WERI-Rb-1 (cell line): ENCODE measurements around the gene RSPO3.
"Not testable (repeated sequence)": the region's sequence is repeated elsewhere in the genome, so short reads cannot be mapped to it uniquely, and the experiment has no call there.

ENCODE experiments used
- DNase-seq: peaks from one replicate; pipeline ENCODE4 v3.0.0-alpha.2; 2020
- H3K27ac ChIP-seq: fragments of 250-450 bp; sonication (Bioruptor Pico); 2 replicates; pipeline ENCODE4 v1.5.1; 2020; ENCODE audit warnings: mild to moderate bottlenecking, moderate library complexity
- H3K27me3 ChIP-seq: fragments of 250-450 bp; sonication (Bioruptor Pico); 2 replicates; pipeline ENCODE4 v1.5.1; 2021; ENCODE audit warnings: mild to moderate bottlenecking, low read depth, moderate library complexity; ENCODE audit not compliant: insufficient read depth, severe bottlenecking
- H3K36me3 ChIP-seq: fragments of 250-450 bp; sonication (Bioruptor Pico); 2 replicates; pipeline ENCODE4 v1.5.1; 2020; ENCODE audit warnings: mild to moderate bottlenecking, moderate library complexity
- H3K4me3 ChIP-seq: 2 replicates; pipeline ENCODE4 v1.5.1; 2011; ENCODE audit warnings: low read depth, mild to moderate bottlenecking, control low read depth, low read length
- H3K9me3 ChIP-seq: fragments of 250-450 bp; sonication (Bioruptor Pico); 2 replicates; pipeline ENCODE4 v1.5.1; 2021; ENCODE audit warnings: mild to moderate bottlenecking, moderate library complexity; ENCODE audit not compliant: severe bottlenecking
- TF ChIP-seq, protein P1 (sequence below): IDR thresholded peaks from 2 replicates; pipeline ENCODE4 v1.5.1; 2011; ENCODE audit warnings: low read depth, mild to moderate bottlenecking, control low read depth, inconsistent platforms, low read length

RSPO3 gene

DNA sequence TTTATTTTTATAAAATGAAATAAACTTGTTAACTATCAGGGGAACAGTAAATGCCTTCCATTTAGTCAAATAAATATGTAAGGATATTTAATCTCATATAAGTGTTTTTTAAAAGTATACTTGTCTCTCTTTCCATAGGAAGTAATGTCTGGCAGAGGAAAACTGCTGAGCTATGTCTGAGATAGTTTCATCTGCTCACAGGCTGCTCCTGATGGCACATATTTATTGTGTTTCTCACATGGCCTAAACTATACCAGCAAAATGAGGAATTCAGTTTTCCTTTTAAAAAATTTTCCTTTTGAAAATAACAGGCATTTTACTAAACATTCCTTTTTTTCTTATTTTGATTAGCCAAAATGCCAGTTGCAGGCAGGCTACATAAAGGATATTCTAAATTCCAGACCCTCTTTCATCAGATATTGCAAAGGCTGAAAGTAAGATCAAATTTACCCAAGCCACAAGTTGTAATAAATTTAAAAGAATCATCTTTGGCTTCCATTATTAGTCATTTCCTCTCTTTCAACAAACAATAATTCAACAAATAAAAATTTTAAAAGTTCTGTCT is 88.1 kb downstream of the RSPO3 start:
- Histone ChIP-seq H3K27ac (no peak overlapping the region), H3K27me3 (no peaks in the 10 kb centered on the region), H3K9me3 (no peaks in the 10 kb centered on the region), H3K4me3 (no peak overlapping the region), H3K36me3 (no peaks in the 10 kb centered on the region)
- no peak for DNase-seq
- TF ChIP-seq, protein P1, sequence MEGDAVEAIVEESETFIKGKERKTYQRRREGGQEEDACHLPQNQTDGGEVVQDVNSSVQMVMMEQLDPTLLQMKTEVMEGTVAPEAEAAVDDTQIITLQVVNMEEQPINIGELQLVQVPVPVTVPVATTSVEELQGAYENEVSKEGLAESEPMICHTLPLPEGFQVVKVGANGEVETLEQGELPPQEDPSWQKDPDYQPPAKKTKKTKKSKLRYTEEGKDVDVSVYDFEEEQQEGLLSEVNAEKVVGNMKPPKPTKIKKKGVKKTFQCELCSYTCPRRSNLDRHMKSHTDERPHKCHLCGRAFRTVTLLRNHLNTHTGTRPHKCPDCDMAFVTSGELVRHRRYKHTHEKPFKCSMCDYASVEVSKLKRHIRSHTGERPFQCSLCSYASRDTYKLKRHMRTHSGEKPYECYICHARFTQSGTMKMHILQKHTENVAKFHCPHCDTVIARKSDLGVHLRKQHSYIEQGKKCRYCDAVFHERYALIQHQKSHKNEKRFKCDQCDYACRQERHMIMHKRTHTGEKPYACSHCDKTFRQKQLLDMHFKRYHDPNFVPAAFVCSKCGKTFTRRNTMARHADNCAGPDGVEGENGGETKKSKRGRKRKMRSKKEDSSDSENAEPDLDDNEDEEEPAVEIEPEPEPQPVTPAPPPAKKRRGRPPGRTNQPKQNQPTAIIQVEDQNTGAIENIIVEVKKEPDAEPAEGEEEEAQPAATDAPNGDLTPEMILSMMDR: no peak

DNA sequence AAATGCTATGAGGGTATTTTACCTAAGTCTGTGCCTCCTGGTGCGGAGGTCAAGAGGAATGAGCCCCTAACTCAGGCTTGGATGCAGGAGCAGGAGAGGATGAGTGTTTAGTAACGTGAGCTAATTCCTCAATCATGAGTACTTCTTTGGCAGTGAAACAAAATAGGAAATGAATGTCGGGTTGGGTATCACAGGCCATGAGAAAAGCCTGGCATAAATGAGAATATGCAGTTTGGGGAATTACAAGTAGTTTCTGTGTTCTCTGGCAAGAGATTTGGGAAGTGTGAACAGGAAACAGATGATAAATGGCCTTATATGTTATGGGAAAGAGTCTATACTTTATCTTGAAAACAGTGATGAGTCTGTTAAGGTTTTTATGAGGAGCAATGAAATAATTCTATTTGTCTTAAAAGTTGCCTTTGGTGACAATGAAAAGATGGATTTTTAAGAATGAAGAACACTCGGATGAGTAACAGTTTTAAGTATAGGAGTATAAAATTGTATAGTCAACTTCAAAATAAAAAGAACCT is 89.2 kb downstream of the RSPO3 start:
- H3K9me3 ChIP-seq: no peaks in the 10 kb centered on the region
- no peaks in the 10 kb centered on the region for H3K27me3 ChIP-seq
- no peak overlapping the region for H3K4me3 ChIP-seq
- TF ChIP-seq, protein P1: no peak
- no peak for DNase-seq
- H3K27ac ChIP-seq: no peak overlapping the region
- H3K36me3 ChIP-seq: no peaks in the 10 kb centered on the region

DNA sequence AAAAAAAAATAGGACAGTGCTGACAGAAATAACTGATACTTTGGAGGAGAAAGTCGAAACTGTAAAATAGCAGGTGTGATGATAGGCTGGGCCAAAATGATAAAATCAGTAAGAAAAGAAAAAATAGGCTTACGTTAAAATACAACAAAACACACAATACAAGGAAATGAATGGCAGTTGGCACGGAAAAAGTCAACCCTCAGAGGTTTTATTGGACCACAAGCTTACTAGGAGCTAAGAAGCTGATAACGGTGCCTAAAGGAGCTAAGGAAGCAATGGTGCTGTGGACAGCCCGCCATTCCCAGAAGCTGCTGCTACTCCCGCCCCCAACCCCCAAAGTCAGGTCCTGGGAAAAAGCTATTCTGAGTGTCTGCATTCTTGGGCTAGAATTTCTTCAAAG is 92.3 kb downstream of the RSPO3 start:
- no peak overlapping the region for H3K27ac ChIP-seq
- TF ChIP-seq, protein P1: no peak
- H3K27me3 ChIP-seq: no peaks in the 10 kb centered on the region
- H3K4me3 ChIP-seq: no peak overlapping the region
- no peaks in the 10 kb centered on the region for H3K9me3 ChIP-seq
- no peak for DNase-seq
- H3K36me3 ChIP-seq: no peaks in the 10 kb centered on the region

DNA sequence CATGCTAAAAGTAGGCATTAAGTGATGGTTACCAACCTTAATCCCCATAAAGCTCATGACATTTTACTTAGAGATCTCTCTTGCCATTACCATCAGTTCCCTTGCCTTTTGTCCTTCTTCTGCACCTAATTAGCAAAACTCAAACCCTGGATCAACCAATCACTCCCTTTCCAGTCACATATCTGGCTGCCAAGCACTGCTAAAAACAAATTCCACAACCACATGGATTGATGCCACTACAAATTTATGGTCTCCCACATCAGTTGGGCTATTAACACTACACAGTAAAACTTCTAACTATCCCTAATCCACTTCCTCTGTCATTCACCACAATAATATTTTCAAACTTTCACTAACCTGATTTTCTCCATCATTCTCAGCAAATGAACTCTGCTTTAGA is 93.9 kb downstream of the RSPO3 start:
- H3K4me3 ChIP-seq: no peak overlapping the region
- no peaks in the 10 kb centered on the region for H3K36me3 ChIP-seq
- DNase-seq: no peak
- TF ChIP-seq, protein P1: no peak
- no peaks in the 10 kb centered on the region for H3K27me3 ChIP-seq
- no peaks in the 10 kb centered on the region for H3K9me3 ChIP-seq
- H3K27ac ChIP-seq: no peak overlapping the region

DNA sequence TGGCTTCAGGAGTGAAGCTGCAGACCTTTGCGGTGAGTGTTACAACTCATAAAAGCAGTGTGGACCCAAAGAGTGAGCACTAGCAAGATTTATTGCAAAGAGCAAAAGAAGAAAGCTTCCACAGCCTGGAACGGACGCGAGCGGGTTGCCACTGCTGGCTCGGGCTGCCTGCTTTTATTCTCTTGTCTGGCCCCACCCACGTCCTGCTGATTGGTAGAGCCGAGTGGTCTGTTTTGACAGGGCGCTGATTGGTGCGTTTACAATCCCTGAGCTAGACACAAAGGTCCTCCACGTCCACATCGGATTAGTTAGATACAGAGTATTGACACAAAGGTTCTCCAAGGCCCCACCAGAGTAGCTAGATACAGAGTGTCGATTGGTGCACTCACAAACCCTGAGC is 95.6 kb downstream of the RSPO3 start:
- not testable (repeated sequence) for H3K27ac ChIP-seq, H3K9me3 ChIP-seq, H3K36me3 ChIP-seq, DNase-seq, H3K27me3 ChIP-seq, H3K4me3 ChIP-seq

DNA sequence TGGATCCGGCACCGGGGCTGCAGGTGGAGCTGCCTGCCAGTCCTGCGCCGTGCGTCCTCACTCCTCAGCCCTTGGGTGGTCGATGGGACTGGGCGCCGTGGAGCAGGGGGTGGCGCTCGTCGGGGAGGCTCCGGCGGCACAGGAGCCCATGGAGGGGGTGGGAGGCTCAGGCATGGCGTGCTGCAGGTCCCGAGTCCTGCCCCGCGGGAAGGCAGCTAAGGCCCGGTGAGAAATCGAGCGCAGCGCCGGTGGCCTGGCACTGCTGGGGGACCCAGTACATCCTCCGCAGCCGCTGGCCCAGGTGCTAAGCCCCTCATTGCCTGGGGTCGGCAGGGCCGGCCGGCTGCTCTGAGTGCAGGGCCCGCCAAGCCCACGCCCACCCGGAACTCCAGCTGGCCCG is 96.1 kb downstream of the RSPO3 start:
- H3K9me3 ChIP-seq, H3K36me3 ChIP-seq, H3K27ac ChIP-seq, H3K27me3 ChIP-seq, H3K4me3 ChIP-seq, DNase-seq: not testable (repeated sequence)

DNA sequence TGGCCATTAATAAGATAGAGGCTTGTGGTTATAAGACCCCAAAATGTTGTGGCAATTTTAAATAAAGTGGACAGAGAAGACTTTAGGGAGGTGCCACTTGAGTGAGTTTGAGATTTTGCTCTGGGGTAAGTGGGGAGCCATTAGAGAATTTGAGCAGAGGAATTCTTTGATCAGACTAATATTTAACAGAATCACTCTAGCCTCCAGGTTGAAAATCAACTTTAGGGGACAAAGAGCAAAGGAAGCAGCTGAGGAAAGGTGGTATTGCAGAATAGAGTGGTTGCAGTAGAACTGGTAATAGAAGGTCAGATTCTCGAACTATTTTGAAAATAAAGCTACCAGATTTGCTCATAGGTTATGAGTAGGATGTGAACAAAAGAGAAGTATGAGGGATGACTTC is 97.5 kb downstream of the RSPO3 start:
- no peak for DNase-seq
- Histone ChIP-seq H3K27ac (no peak overlapping the region), H3K36me3 (no peaks in the 10 kb centered on the region), H3K9me3 (no peaks in the 10 kb centered on the region), H3K4me3 (no peak overlapping the region), H3K27me3 (no peaks in the 10 kb centered on the region)
- TF ChIP-seq, protein P1: no peak
